ENCODE data around the gene WNT8A. TPM values are rescaled to one million over a fixed set of nuclear protein-coding genes. Genes with fewer than 3 reads are reported as not detected.

The WNT8A gene
- total RNA-seq, 4 donors from 2014 or later, result not detected

DNA sequence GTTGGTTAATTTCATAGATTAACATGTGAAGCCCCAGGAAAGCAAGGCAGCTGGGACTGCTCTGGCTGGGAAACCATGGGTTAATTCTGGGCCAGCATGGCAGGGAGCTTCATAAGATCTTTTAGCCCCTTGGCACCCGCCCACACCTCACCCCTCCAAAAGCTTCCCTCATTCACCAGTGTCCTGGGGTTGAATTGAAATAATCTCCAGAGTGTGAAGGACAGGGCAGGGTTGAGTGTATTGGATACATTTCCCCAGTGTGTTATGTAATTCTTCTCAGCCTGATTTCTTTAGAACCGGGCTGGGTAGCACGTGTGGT, 19.4 kb downstream of the WNT8A start:
- H3K9me3 ChIP-seq, result no peaks in the 10 kb centered on the region
- TF ChIP-seq, protein P1, sequence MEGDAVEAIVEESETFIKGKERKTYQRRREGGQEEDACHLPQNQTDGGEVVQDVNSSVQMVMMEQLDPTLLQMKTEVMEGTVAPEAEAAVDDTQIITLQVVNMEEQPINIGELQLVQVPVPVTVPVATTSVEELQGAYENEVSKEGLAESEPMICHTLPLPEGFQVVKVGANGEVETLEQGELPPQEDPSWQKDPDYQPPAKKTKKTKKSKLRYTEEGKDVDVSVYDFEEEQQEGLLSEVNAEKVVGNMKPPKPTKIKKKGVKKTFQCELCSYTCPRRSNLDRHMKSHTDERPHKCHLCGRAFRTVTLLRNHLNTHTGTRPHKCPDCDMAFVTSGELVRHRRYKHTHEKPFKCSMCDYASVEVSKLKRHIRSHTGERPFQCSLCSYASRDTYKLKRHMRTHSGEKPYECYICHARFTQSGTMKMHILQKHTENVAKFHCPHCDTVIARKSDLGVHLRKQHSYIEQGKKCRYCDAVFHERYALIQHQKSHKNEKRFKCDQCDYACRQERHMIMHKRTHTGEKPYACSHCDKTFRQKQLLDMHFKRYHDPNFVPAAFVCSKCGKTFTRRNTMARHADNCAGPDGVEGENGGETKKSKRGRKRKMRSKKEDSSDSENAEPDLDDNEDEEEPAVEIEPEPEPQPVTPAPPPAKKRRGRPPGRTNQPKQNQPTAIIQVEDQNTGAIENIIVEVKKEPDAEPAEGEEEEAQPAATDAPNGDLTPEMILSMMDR (IDR thresholded peaks at IDR 0.05), result no peak
- TF ChIP-seq POLR2AphosphoS5 (IDR thresholded peaks at IDR 0.05), result no peak
- no peak for TF ChIP-seq EP300 (IDR thresholded peaks at IDR 0.05)
- TF ChIP-seq POLR2A (IDR thresholded peaks at IDR 0.05), result no peak
- DNase-seq (ENCODE audit: low spot score in 2 of 2), result no peak
- H3K4me1 ChIP-seq, result no peaks in the 10 kb centered on the region
- no peak overlapping the region for H3K27ac ChIP-seq
- H3K27me3 ChIP-seq, result no peaks in the 10 kb centered on the region
- 18% methylated on average over 3 of the region's 3 CpGs for WGBS
- H3K36me3 ChIP-seq, result no peaks in the 10 kb centered on the region
- no peak overlapping the region for H3K4me3 ChIP-seq

- no peak for DNase-seq (ENCODE audit: low spot score in 2 of 2)
- H3K36me3 ChIP-seq, result no peaks in the 10 kb centered on the region
- no peak overlapping the region for H3K27ac ChIP-seq
- TF ChIP-seq POLR2AphosphoS5 (IDR thresholded peaks at IDR 0.05), result no peak
- TF ChIP-seq POLR2A (IDR thresholded peaks at IDR 0.05), result no peak
- TF ChIP-seq EP300 (IDR thresholded peaks at IDR 0.05), result no peak
- TF ChIP-seq, protein P1 (IDR thresholded peaks at IDR 0.05), result no peak
- no peaks in the 10 kb centered on the region for H3K27me3 ChIP-seq
- H3K4me1 ChIP-seq, result no peaks in the 10 kb centered on the region
- H3K4me3 ChIP-seq, result no peak overlapping the region
- no peaks in the 10 kb centered on the region for H3K9me3 ChIP-seq
- WGBS, result 87% methylated on average over 6 of the region's 6 CpGs
These were observed 21.9 kb downstream of the WNT8A start for GRCh38 chr5:138105709-138106108.

DNA sequence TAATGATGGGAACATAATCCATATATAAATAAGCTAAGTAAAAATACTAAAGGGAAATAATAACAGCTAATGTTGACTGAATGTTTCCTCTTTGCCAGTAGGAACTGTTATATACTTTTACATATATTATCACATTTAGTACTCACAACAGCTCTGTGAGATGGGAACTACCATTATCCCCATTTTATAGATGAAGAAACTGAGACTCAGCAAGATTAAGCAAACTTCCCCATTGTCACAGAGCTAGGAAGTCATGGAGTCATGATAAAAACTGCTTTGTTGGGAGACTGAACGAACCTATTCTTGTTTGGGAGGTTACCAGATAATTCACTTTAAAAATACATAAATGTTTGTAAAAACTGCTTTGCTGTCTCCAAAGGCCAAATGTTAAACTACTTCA, 23.4 kb downstream of the WNT8A start:
- Histone ChIP-seq H3K36me3 (no peaks in the 10 kb centered on the region), H3K27ac (no peak overlapping the region), H3K27me3 (no peaks in the 10 kb centered on the region), H3K9me3 (no peaks in the 10 kb centered on the region), H3K4me1 (no peaks in the 10 kb centered on the region), H3K4me3 (no peak overlapping the region)
- WGBS, result 77% methylated on average over 1 of the region's 1 CpG
- TF ChIP-seq POLR2A (IDR thresholded peaks at IDR 0.05) (no peak), POLR2AphosphoS5 (IDR thresholded peaks at IDR 0.05) (no peak)
- DNase-seq (ENCODE audit: low spot score in 2 of 2), result no peak

- no peak overlapping the region for H3K4me3 ChIP-seq
- TF ChIP-seq POLR2A (IDR thresholded peaks at IDR 0.05) (no peak), POLR2AphosphoS5 (IDR thresholded peaks at IDR 0.05) (no peak), EP300 (IDR thresholded peaks at IDR 0.05) (no peak)
- TF ChIP-seq, protein P1 (IDR thresholded peaks at IDR 0.05), result no peak
- no peaks in the 10 kb centered on the region for H3K9me3 ChIP-seq
- DNase-seq (ENCODE audit: low spot score in 2 of 2), result no peak
- no peak overlapping the region for H3K27ac ChIP-seq
- H3K4me1 ChIP-seq, result no peaks in the 10 kb centered on the region
- 81% methylated on average over 1 of the region's 1 CpG for WGBS
- no peaks in the 10 kb centered on the region for H3K27me3 ChIP-seq
- H3K36me3 ChIP-seq, result no peaks in the 10 kb centered on the region
These were observed 25.8 kb downstream of the WNT8A start for GRCh38 chr5:138109463-138110265.

DNA sequence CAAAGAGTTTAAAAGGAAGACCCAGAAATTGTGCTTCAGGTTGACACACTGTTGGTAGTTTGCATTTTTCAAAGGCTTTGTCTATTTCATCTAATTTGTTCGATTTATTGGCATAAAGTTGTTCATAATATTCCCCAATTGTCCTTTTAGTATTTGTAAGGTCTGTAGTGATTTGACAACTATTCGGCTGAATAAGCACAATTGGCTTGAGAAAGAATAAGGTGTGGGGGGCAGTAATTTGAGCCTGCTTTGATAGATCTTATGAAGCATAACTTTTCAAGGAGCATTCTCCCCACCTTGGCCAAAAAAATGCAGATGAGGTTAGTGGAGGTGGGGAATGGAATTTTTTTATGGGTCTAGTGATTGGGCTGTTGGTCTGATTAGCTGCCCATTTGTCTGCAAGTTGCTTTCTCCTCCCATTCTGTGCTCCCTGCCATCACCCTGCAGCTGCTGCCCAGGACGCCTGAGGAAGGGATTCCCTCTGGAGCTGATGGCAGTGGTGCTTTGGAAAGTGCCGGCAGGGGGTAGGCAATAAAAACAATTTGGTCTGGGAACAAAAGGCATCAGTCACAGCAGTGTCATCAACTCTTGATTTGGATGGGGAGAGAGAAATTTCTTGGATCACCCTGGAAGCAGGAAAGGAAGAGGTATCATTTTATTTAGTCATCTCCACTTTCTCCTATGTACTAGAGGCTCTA, 26.6 kb downstream of the WNT8A start:
- Histone ChIP-seq H3K36me3 (no peaks in the 10 kb centered on the region), H3K27me3 (no peaks in the 10 kb centered on the region), H3K4me3 (no peak overlapping the region), H3K4me1 (no peaks in the 10 kb centered on the region), H3K9me3 (no peaks in the 10 kb centered on the region), H3K27ac (no peak overlapping the region)
- 51% methylated on average over 4 of the region's 4 CpGs for WGBS
- TF ChIP-seq, protein P1 (IDR thresholded peaks at IDR 0.05), result no peak
- TF ChIP-seq EP300 (IDR thresholded peaks at IDR 0.05) (no peak), POLR2A (IDR thresholded peaks at IDR 0.05) (no peak), POLR2AphosphoS5 (IDR thresholded peaks at IDR 0.05) (no peak)
- DNase-seq (ENCODE audit: low spot score in 2 of 2), result no peak

Data from suprapubic skin (tissue), 4 donors.